ENCODE results near the gene LDLRAD4.

LDLRAD4 gene

DNA sequence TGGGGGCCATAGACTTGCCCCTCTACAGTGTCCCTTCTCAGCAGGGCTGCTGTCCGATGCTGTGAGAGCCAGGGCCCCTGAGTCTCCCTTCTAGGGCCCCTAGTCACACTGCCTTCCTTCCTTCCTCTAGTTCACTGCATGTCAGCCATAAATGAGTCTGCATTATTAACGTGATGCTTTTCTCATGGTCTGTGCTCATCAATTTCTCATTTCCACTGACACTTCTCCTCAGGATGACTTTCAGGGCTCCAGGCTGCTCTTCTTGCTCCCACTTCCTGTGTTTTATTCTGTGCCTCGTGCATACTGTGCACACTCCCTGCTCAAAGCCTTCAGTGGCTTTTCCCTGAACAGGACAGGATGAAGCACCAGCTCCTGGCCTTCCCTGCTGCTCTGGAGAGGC, 361.3 kb downstream of the LDLRAD4 start:
- H4K91ac ChIP-seq (ENCODE audit: low read length): no peak overlapping the region
- no peak for DNase-seq
- no peak overlapping the region for H3K14ac ChIP-seq (ENCODE audit: low read length in 2 of 2)
- H2AFZ ChIP-seq (ENCODE audit: low read depth, low read length): no peak overlapping the region
- H2BK5ac ChIP-seq (ENCODE audit: low read depth, low read length, poor library complexity, severe bottlenecking): no peak overlapping the region
- WGBS: 37% methylated on average over 3 of the region's 3 CpGs
- no peaks in the 10 kb centered on the region for H3K4me1 ChIP-seq (ENCODE audit: control insufficient read depth, insufficient read depth, low read depth, low read length)
- H3K36me3 ChIP-seq (ENCODE audit: control insufficient read depth in 1 of 2, insufficient read depth in 2 of 2, low read depth in 1 of 2, low read length in 2 of 2): no peaks in the 10 kb centered on the region
- H3K9me3 ChIP-seq (ENCODE audit: control insufficient read depth, low read length): no peaks in the 10 kb centered on the region
- no peaks in the 10 kb centered on the region for H3K27me3 ChIP-seq (ENCODE audit: control insufficient read depth in 1 of 2, insufficient read depth in 1 of 2, low read length in 2 of 2)
- H4K8ac ChIP-seq (ENCODE audit: low read length): no peak overlapping the region
- no peak overlapping the region for H2BK12ac ChIP-seq (ENCODE audit: low read length in 2 of 2)
- no peaks in the 10 kb centered on the region for H3K79me1 ChIP-seq (replicated peaks; ENCODE audit: low read length, poor library complexity, severe bottlenecking)
- H3K18ac ChIP-seq (ENCODE audit: low read depth in 1 of 2, low read length in 2 of 2): no peak overlapping the region
- no peak overlapping the region for H3K4me3 ChIP-seq (ENCODE audit: insufficient read depth in 1 of 2, low read depth in 1 of 2, low read length in 2 of 2)
- H3K27ac ChIP-seq (ENCODE audit: low read length, poor library complexity, severe bottlenecking): no peak overlapping the region
- no peak overlapping the region for H2AK5ac ChIP-seq (ENCODE audit: low read length, severe bottlenecking)
- H3K23ac ChIP-seq (ENCODE audit: low read length in 2 of 2): no peak overlapping the region
- no peak overlapping the region for H3K4me2 ChIP-seq (ENCODE audit: low read length, poor library complexity, severe bottlenecking)
- H2BK15ac ChIP-seq (ENCODE audit: low read depth, poor library complexity, severe bottlenecking): no peak overlapping the region
- no peak overlapping the region for H3K4ac ChIP-seq (ENCODE audit: low read depth in 1 of 2, low read length in 2 of 2)
- H3K9ac ChIP-seq (ENCODE audit: low read length): no peak overlapping the region
- H2BK120ac ChIP-seq (ENCODE audit: low read depth, low read length): no peak overlapping the region

GRCh38 chr18:13580351-13580750, 361.8 kb downstream of the LDLRAD4 start:
- Histone ChIP-seq H3K4ac (ENCODE audit: low read depth in 1 of 2, low read length in 2 of 2) (no peak overlapping the region), H2BK120ac (ENCODE audit: low read depth, low read length) (no peak overlapping the region), H3K9ac (ENCODE audit: low read length) (no peak overlapping the region), H3K14ac (ENCODE audit: low read length in 2 of 2) (no peak overlapping the region), H3K9me3 (ENCODE audit: control insufficient read depth, low read length) (no peaks in the 10 kb centered on the region), H2AK5ac (ENCODE audit: low read length, severe bottlenecking) (no peak overlapping the region), H4K8ac (ENCODE audit: low read length) (no peak overlapping the region), H2BK5ac (ENCODE audit: low read depth, low read length, poor library complexity, severe bottlenecking) (no peak overlapping the region), H3K4me2 (ENCODE audit: low read length, poor library complexity, severe bottlenecking) (no peak overlapping the region), H3K36me3 (ENCODE audit: control insufficient read depth in 1 of 2, insufficient read depth in 2 of 2, low read depth in 1 of 2, low read length in 2 of 2) (no peaks in the 10 kb centered on the region), H2BK12ac (ENCODE audit: low read length in 2 of 2) (no peak overlapping the region), H3K4me3 (ENCODE audit: insufficient read depth in 1 of 2, low read depth in 1 of 2, low read length in 2 of 2) (no peak overlapping the region), H3K4me1 (ENCODE audit: control insufficient read depth, insufficient read depth, low read depth, low read length) (no peaks in the 10 kb centered on the region), H3K79me1 (replicated peaks; ENCODE audit: low read length, poor library complexity, severe bottlenecking) (no peaks in the 10 kb centered on the region), H3K27me3 (ENCODE audit: control insufficient read depth in 1 of 2, insufficient read depth in 1 of 2, low read length in 2 of 2) (no peaks in the 10 kb centered on the region), H2AFZ (ENCODE audit: low read depth, low read length) (no peak overlapping the region), H3K27ac (ENCODE audit: low read length, poor library complexity, severe bottlenecking) (no peak overlapping the region), H4K91ac (ENCODE audit: low read length) (no peak overlapping the region), H2BK15ac (ENCODE audit: low read depth, poor library complexity, severe bottlenecking) (no peak overlapping the region), H3K18ac (ENCODE audit: low read depth in 1 of 2, low read length in 2 of 2) (no peak overlapping the region), H3K23ac (ENCODE audit: low read length in 2 of 2) (no peak overlapping the region)
- DNase-seq: no peak
- 82% methylated on average over 7 of the region's 7 CpGs for WGBS

DNA sequence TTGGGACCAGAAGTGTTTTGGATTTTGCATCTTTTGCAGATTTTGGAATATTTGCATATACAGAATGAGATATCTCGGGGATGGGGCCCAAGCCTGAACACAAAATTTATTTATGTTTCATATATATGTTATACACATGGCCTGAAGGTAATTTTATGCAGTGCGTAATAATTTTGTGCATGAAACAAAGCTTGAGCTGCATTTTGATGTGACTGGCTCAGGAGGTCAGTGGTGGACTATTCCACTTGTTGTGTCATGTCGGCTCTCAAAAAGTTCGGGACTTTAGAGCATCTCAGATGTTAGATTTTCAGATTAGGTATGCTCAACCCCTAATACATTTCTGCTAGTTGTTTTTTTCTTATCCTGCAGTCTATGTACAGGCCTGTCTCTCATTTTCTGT, 362.4 kb downstream of the LDLRAD4 start:
- H2BK5ac ChIP-seq (ENCODE audit: low read depth, low read length, poor library complexity, severe bottlenecking): no peak overlapping the region
- no peak overlapping the region for H3K9ac ChIP-seq (ENCODE audit: low read length)
- DNase-seq: no peak
- no peak overlapping the region for H3K27ac ChIP-seq (ENCODE audit: low read length, poor library complexity, severe bottlenecking)
- H2BK120ac ChIP-seq (ENCODE audit: low read depth, low read length): no peak overlapping the region
- H2AFZ ChIP-seq (ENCODE audit: low read depth, low read length): no peak overlapping the region
- no peak overlapping the region for H3K14ac ChIP-seq (ENCODE audit: low read length in 2 of 2)
- H3K23ac ChIP-seq (ENCODE audit: low read length in 2 of 2): no peak overlapping the region
- no peak overlapping the region for H3K4me2 ChIP-seq (ENCODE audit: low read length, poor library complexity, severe bottlenecking)
- no peaks in the 10 kb centered on the region for H3K4me1 ChIP-seq (ENCODE audit: control insufficient read depth, insufficient read depth, low read depth, low read length)
- no peaks in the 10 kb centered on the region for H3K9me3 ChIP-seq (ENCODE audit: control insufficient read depth, low read length)
- H2AK5ac ChIP-seq (ENCODE audit: low read length, severe bottlenecking): no peak overlapping the region
- no peak overlapping the region for H4K91ac ChIP-seq (ENCODE audit: low read length)
- WGBS: 87% methylated on average over 3 of the region's 4 CpGs
- H2BK12ac ChIP-seq (ENCODE audit: low read length in 2 of 2): no peak overlapping the region
- no peaks in the 10 kb centered on the region for H3K79me1 ChIP-seq (replicated peaks; ENCODE audit: low read length, poor library complexity, severe bottlenecking)
- H3K18ac ChIP-seq (ENCODE audit: low read depth in 1 of 2, low read length in 2 of 2): no peak overlapping the region
- no peaks in the 10 kb centered on the region for H3K36me3 ChIP-seq (ENCODE audit: control insufficient read depth in 1 of 2, insufficient read depth in 2 of 2, low read depth in 1 of 2, low read length in 2 of 2)
- no peak overlapping the region for H4K8ac ChIP-seq (ENCODE audit: low read length)
- H3K27me3 ChIP-seq (ENCODE audit: control insufficient read depth in 1 of 2, insufficient read depth in 1 of 2, low read length in 2 of 2): no peaks in the 10 kb centered on the region
- no peak overlapping the region for H3K4me3 ChIP-seq (ENCODE audit: insufficient read depth in 1 of 2, low read depth in 1 of 2, low read length in 2 of 2)
- no peak overlapping the region for H2BK15ac ChIP-seq (ENCODE audit: low read depth, poor library complexity, severe bottlenecking)
- no peak overlapping the region for H3K4ac ChIP-seq (ENCODE audit: low read depth in 1 of 2, low read length in 2 of 2)

DNA sequence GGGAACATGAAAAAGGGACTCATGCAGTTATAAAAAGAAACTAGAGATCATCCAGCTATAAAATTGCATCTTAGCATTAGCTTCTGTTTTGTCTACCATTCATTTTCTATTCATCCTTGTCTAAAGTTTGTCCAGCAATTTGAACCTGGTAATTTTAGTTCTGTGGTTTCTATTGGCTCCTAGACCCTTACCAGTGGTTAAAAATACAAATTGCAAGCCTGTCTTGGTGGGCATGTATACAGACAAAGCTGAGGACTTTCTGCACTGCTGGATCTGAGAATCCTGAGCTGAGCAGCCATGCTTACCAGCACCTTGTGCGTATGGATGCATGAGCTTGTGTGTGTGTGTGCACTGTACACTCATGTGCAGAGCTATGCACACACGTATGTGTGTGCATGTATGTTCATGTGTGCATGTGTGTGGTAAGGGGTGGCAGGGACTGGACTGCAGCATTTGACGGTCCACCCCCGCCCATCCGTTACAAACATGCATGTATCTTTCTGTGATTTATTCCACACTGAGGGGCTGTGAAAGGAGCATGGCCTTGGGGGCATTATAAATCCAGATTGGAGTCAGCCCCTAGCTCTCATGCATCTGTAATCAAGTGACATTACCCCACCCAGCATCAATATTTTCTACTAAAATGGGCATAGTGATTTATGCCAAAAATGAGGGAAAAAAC, 363.1 kb downstream of the LDLRAD4 start:
- H3K27ac ChIP-seq (ENCODE audit: low read length, poor library complexity, severe bottlenecking): no peak overlapping the region
- no peaks in the 10 kb centered on the region for H3K36me3 ChIP-seq (ENCODE audit: control insufficient read depth in 1 of 2, insufficient read depth in 2 of 2, low read depth in 1 of 2, low read length in 2 of 2)
- no peak overlapping the region for H2BK120ac ChIP-seq (ENCODE audit: low read depth, low read length)
- H2BK15ac ChIP-seq (ENCODE audit: low read depth, poor library complexity, severe bottlenecking): no peak overlapping the region
- H2AFZ ChIP-seq (ENCODE audit: low read depth, low read length): no peak overlapping the region
- no peak overlapping the region for H3K18ac ChIP-seq (ENCODE audit: low read depth in 1 of 2, low read length in 2 of 2)
- H3K79me1 ChIP-seq (replicated peaks; ENCODE audit: low read length, poor library complexity, severe bottlenecking): no peaks in the 10 kb centered on the region
- H3K4ac ChIP-seq (ENCODE audit: low read depth in 1 of 2, low read length in 2 of 2): no peak overlapping the region
- no peak overlapping the region for H3K23ac ChIP-seq (ENCODE audit: low read length in 2 of 2)
- no peak overlapping the region for H2BK12ac ChIP-seq (ENCODE audit: low read length in 2 of 2)
- DNase-seq: no peak
- no peak overlapping the region for H2AK5ac ChIP-seq (ENCODE audit: low read length, severe bottlenecking)
- no peak overlapping the region for H3K4me2 ChIP-seq (ENCODE audit: low read length, poor library complexity, severe bottlenecking)
- no peak overlapping the region for H3K9ac ChIP-seq (ENCODE audit: low read length)
- no peak overlapping the region for H4K91ac ChIP-seq (ENCODE audit: low read length)
- no peak overlapping the region for H2BK5ac ChIP-seq (ENCODE audit: low read depth, low read length, poor library complexity, severe bottlenecking)
- H3K14ac ChIP-seq (ENCODE audit: low read length in 2 of 2): peak overlapping the region in 1 of 2 experiments; percentile 83
- H3K9me3 ChIP-seq (ENCODE audit: control insufficient read depth, low read length): no peaks in the 10 kb centered on the region
- H3K4me3 ChIP-seq (ENCODE audit: insufficient read depth in 1 of 2, low read depth in 1 of 2, low read length in 2 of 2): no peak overlapping the region
- no peak overlapping the region for H4K8ac ChIP-seq (ENCODE audit: low read length)
- 91% methylated on average over 4 of the region's 5 CpGs for WGBS
- no peaks in the 10 kb centered on the region for H3K27me3 ChIP-seq (ENCODE audit: control insufficient read depth in 1 of 2, insufficient read depth in 1 of 2, low read length in 2 of 2)
- no peaks in the 10 kb centered on the region for H3K4me1 ChIP-seq (ENCODE audit: control insufficient read depth, insufficient read depth, low read depth, low read length)

Measured in mesenchymal stem cell (in vitro differentiated cells and primary cell).